A549 (cell line): ENCODE measurements around the gene APOH. TPM values are rescaled to one million over a fixed set of nuclear protein-coding genes. Genes with fewer than 3 reads are reported as not detected.

Experiments
- ATAC-seq, 2 experiments: fragments of 200-7000 bp in 1 of 2; fragments of >200 bp in 1 of 2; cut with Nextera tagmentation in 1 of 2; cut with Tn5 transposase in 1 of 2; 3 replicates each; pipeline versions ENCODE4 v1.8.0 to v1.9.1; 2018 to 2020; ENCODE audit warnings: mild to moderate bottlenecking in 1 of 2, moderate library complexity in 1 of 2
- CTCF ChIA-PET: fragments of 300-600 bp; sonication (Branson Sonifier 250); formaldehyde crosslinking; extraction: SDS; loops from one replicate; lab custom pipeline; 2021; ENCODE audit warnings: antibody characterized with exemption, inconsistent platforms; lab: Yijun Ruan, JAX
- POLR2A ChIA-PET: fragments of 350-600 bp; formaldehyde crosslinking; extraction: SDS; loops from one replicate; lab custom pipeline; 2021; ENCODE audit warnings: antibody characterized with exemption, inconsistent platforms; lab: Yijun Ruan, JAX
- DNase-seq, 2 experiments: peaks; one replicate each; pipeline versions ENCODE4 v3.0.0 to v3.0.0-alpha.2; 2011 to 2016; ENCODE audit warnings: low read depth in 1 of 2, low spot score in 1 of 2
- FAIRE-seq: peaks from 2 replicates; lab custom pipeline; 2011; peaks lifted over from hg19 to GRCh38; lab: Jason Lieb, UNC
- H3K27ac ChIP-seq, 2 experiments: fragments of >200 bp; sonication (Bioruptor Twin); formaldehyde crosslinking; 3 replicates each; pipeline ENCODE4 v1.5.1; 2016 to 2017
- H3K4me1 ChIP-seq: fragments of >200 bp; sonication (Bioruptor Twin); formaldehyde crosslinking; 3 replicates; pipeline ENCODE4 v1.6.1; 2016
- H3K4me2 ChIP-seq: fragments of >200 bp; sonication (Bioruptor Twin); formaldehyde crosslinking; 3 replicates; pipeline ENCODE4 v1.6.1; 2016
- H3K4me3 ChIP-seq: fragments of >200 bp; sonication (Bioruptor Twin); formaldehyde crosslinking; 3 replicates; pipeline ENCODE4 v1.5.1; 2016
- H3K9me3 ChIP-seq: fragments of >200 bp; sonication (Bioruptor Twin); formaldehyde crosslinking; 3 replicates; pipeline ENCODE4 v1.6.1; 2016
- CEBPB ChIP-seq, 2 experiments: fragments of >200 bp in 1 of 2; sonication (Bioruptor Twin) in 1 of 2; formaldehyde crosslinking in 1 of 2; IDR thresholded peaks; 2 replicates each; pipeline ENCODE4 v1.6.1; 2012 to 2016
- EHMT2 ChIP-seq: fragments of 200-600 bp; sonication (generic); IDR thresholded peaks from 2 replicates; pipeline ENCODE4 v1.6.1; 2016; ENCODE audit warnings: antibody characterized with exemption, low read depth, mild to moderate bottlenecking, moderate library complexity
- EP300 ChIP-seq, 2 experiments: fragments of >200 bp; sonication (Bioruptor Twin); formaldehyde crosslinking; IDR thresholded peaks; 2 replicates in 1 of 2; 3 replicates in 1 of 2; pipeline ENCODE4 v1.6.1; 2016 to 2017
- FOSL2 ChIP-seq, 2 experiments: fragments of 450-650 bp in 1 of 2; fragments of >200 bp in 1 of 2; sonication (Bioruptor Twin) in 1 of 2; formaldehyde crosslinking; IDR thresholded peaks; 2 replicates each; pipeline versions ENCODE4 v1.5.0 to v1.6.1; 2016 to 2020; ENCODE audit warnings: mild to moderate bottlenecking in 1 of 2, moderate library complexity in 1 of 2
- FOXS1 ChIP-seq: fragments of 250-450 bp; sonication (Bioruptor Pico); IDR thresholded peaks from 2 replicates; pipeline ENCODE4 v1.5.0; 2020; ENCODE audit warnings: mild to moderate bottlenecking, moderate library complexity
- GATA3 ChIP-seq: IDR thresholded peaks from 2 replicates; pipeline ENCODE4 v1.6.1; 2012; ENCODE audit warnings: borderline replicate concordance
- HDAC2 ChIP-seq: fragments of 200-600 bp; sonication (generic); IDR thresholded peaks from 2 replicates; pipeline ENCODE4 v1.6.1; 2016
- HOXA7 ChIP-seq: fragments of 250-450 bp; sonication (Bioruptor Pico); IDR thresholded peaks from 2 replicates; pipeline ENCODE4 v1.5.0; 2020; ENCODE audit warnings: mild to moderate bottlenecking, moderate library complexity
- HOXB13 ChIP-seq: fragments of 250-450 bp; sonication (Bioruptor Pico); IDR thresholded peaks from 2 replicates; pipeline ENCODE4 v1.5.0; 2020; ENCODE audit warnings: low read depth, mild to moderate bottlenecking, moderate library complexity
- JUNB ChIP-seq: fragments of >200 bp; sonication (Bioruptor Twin); formaldehyde crosslinking; IDR thresholded peaks from 2 replicates; pipeline ENCODE4 v1.6.1; 2016
- KDM1A ChIP-seq: fragments of 200-600 bp; sonication (generic); IDR thresholded peaks from 2 replicates; pipeline ENCODE4 v1.6.1; 2016; ENCODE audit warnings: low read depth, mild to moderate bottlenecking
- KDM5A ChIP-seq: fragments of 200-600 bp; sonication (generic); IDR thresholded peaks from 2 replicates; pipeline ENCODE4 v1.6.1; 2016; ENCODE audit warnings: antibody characterized with exemption, mild to moderate bottlenecking
- MAFK ChIP-seq: fragments of 450-650 bp; IDR thresholded peaks from 2 replicates; pipeline ENCODE4 v1.6.1; 2014; ENCODE audit not compliant: partially characterized antibody
- MAZ ChIP-seq: fragments of 150-350 bp; IDR thresholded peaks from 2 replicates; pipeline ENCODE4 v1.6.1; 2014; ENCODE audit warnings: antibody characterized with exemption, low read depth, low read length, borderline replicate concordance
- MYC ChIP-seq: IDR thresholded peaks from 2 replicates; pipeline ENCODE4 v1.6.1; 2012; ENCODE audit warnings: mild to moderate bottlenecking, inconsistent platforms, low read length, improper control_type of control experiment, borderline replicate concordance
- NPAS2 ChIP-seq: fragments of 250-450 bp; sonication (Bioruptor Pico); IDR thresholded peaks from 2 replicates; pipeline ENCODE4 v1.8.0; 2022; ENCODE audit warnings: mild to moderate bottlenecking, moderate library complexity, borderline replicate concordance
- NR3C1 ChIP-seq: fragments of >200 bp; sonication (Bioruptor Twin); formaldehyde crosslinking; IDR thresholded peaks from 3 replicates; pipeline ENCODE4 v1.6.1; 2017
- PHF8 ChIP-seq: fragments of 200-600 bp; sonication (generic); IDR thresholded peaks from 2 replicates; pipeline ENCODE4 v1.6.1; 2016; ENCODE audit warnings: low read depth, mild to moderate bottlenecking, antibody characterized with exemption, moderate library complexity, borderline replicate concordance
- POLR2A ChIP-seq: IDR thresholded peaks from 2 replicates; pipeline ENCODE4 v1.6.1; 2012; ENCODE audit warnings: mild to moderate bottlenecking, low read length
- RARB ChIP-seq: fragments of 250-450 bp; sonication (Bioruptor Pico); IDR thresholded peaks from 2 replicates; pipeline ENCODE4 v1.8.0; 2021; ENCODE audit warnings: mild to moderate bottlenecking, moderate library complexity
- RCOR1 ChIP-seq: fragments of 150-350 bp; IDR thresholded peaks from 2 replicates; pipeline ENCODE4 v1.6.1; 2014; ENCODE audit warnings: antibody characterized with exemption, low read length, low read depth
- SREBF2 ChIP-seq: fragments of 450-650 bp; IDR thresholded peaks from 2 replicates; pipeline ENCODE4 v1.6.1; 2014; ENCODE audit warnings: mild to moderate bottlenecking, moderate library complexity
- TFCP2L1 ChIP-seq: fragments of 250-450 bp; sonication (Bioruptor Pico); IDR thresholded peaks from 2 replicates; pipeline ENCODE4 v1.5.0; 2021; ENCODE audit warnings: mild to moderate bottlenecking
- TP53 ChIP-seq: fragments of 250-450 bp; sonication (Bioruptor Pico); IDR thresholded peaks from 2 replicates; pipeline ENCODE4 v1.5.0; 2021; ENCODE audit warnings: mild to moderate bottlenecking, moderate library complexity
- ZFP36 ChIP-seq: fragments of 450-650 bp; IDR thresholded peaks from 2 replicates; pipeline ENCODE4 v1.6.1; 2014; ENCODE audit warnings: borderline replicate concordance; ENCODE audit not compliant: partially characterized antibody
- WGBS: methylation state at CpG from one replicate; pipeline ENCODE4 v1.1.6; 2017; ENCODE audit errors: missing lambda C conversion rate; 5-methylcytosine and 5-hydroxymethylcytosine counted together
- polyA plus RNA-seq, 4 experiments: library from polyadenylated mRNA; depleted of rRNA in 3 of 4; stranded (reverse); fragments of >200 nt; fragmentation: RNase III in 1 of 4; extraction: RNeasy Plus Mini Kit Qiagen cat#74134 plus additional on column Dnase treatment in 1 of 4; gene quantifications; 2 replicates in 3 of 4; 3 replicates in 1 of 4; pipeline ENCODE4 v1.2.3, GENCODE V29; 2011 to 2017
- TF ChIP-seq, protein P1 (sequence below): fragments of 450-650 bp; IDR thresholded peaks from 2 replicates; pipeline ENCODE4 v1.6.1; 2014; ENCODE audit warnings: antibody characterized with exemption
- TF ChIP-seq, protein P2 (sequence below): fragments of >200 bp; sonication (Bioruptor Twin); formaldehyde crosslinking; IDR thresholded peaks from 3 replicates; pipeline ENCODE4 v1.6.1; 2016
- TF ChIP-seq, protein P3 (sequence below): fragments of 200-600 bp; sonication (generic); IDR thresholded peaks from 2 replicates; pipeline ENCODE4 v1.6.1; 2016; ENCODE audit warnings: antibody characterized with exemption, mild to moderate bottlenecking, moderate library complexity
- TF ChIP-seq, protein P4 (sequence below): fragments of 250-450 bp; sonication (Bioruptor Pico); IDR thresholded peaks from 2 replicates; pipeline ENCODE4 v1.5.0; 2021; ENCODE audit warnings: mild to moderate bottlenecking, moderate library complexity, borderline replicate concordance

The APOH gene
- polyA plus RNA-seq, 2 of the 4 experiments (the other 2 are of a cell fraction): 6.9 to 26.1 TPM

DNA sequence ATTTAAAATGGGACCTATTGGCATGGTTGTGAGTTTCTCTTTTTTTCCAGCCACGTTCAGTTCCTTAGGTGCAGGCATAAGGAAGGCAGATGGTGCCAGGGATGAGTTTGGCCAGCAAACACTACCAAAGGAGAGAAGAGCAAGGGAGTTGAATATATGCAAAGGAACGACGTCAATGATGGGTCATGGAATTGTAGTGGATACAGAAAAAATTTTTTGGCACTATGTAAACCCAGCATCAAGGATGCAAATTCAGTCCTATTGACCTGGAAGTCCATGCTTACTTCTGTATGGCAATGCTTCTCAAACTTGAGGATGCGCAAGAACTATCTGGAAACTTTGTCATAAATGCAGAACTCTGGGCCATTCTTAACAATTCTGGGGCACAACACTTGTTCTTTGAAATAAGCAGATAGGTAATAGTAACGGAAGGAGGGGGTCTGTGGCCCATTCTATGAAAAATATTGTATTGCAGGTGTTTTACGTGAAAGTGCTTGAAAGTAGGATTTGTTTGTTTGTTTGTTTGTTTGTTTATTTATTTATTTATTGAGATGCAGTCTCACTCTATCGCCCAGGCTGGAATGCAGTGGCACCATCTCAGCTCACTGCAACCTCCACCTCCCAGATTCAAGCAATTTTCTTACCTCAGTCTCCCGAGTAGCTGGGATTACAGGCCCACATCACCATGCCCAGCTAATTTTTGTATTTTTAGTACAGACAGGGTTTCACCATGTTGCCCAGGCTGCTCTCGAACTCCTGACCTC lies 18.0 kb downstream of the APOH start:
- Histone ChIP-seq H3K27ac (no peak overlapping the region), H3K9me3 (no peaks in the 10 kb centered on the region), H3K4me2 (no peak overlapping the region), H3K4me1 (no peaks in the 10 kb centered on the region), H3K4me3 (no peak overlapping the region)
- CTCF ChIA-PET: interaction anchor here (1.5 to 6.1 kb wide), 2 partner anchors 10 to 405 kb away, joined by 3 to 59 read pairs; no protein-coding TSS in a partner anchor
- no peak for ATAC-seq
- POLR2A ChIA-PET: no interaction called here
- WGBS: 76% methylated on average over 9 of the region's 9 CpGs
- no peak for DNase-seq
- FAIRE-seq: peak; percentile 54
- TF ChIP-seq KDM1A: no peak
- TF ChIP-seq, protein P1, sequence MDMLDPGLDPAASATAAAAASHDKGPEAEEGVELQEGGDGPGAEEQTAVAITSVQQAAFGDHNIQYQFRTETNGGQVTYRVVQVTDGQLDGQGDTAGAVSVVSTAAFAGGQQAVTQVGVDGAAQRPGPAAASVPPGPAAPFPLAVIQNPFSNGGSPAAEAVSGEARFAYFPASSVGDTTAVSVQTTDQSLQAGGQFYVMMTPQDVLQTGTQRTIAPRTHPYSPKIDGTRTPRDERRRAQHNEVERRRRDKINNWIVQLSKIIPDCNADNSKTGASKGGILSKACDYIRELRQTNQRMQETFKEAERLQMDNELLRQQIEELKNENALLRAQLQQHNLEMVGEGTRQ: no peak
- TF ChIP-seq SREBF2: no peak
- TF ChIP-seq HDAC2: no peak
- no peak for TF ChIP-seq POLR2A

DNA sequence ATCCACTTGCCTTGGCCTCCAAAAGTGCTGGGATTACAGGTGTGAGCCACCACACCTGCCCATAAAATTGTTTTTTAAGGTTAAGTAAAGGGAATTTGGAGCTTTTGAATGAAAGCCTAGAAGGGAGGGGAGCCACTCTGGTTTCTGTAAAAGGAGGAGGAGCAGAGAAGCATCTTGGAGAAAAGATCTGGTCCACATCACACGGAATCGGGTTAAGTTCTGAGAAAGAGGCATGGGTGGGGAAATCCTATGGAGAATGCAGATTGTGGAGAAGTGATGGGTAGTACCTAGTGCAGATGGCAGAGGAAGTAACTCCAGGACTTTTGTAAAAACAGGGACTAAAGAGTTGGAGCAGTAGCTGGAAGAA lies 19.0 kb downstream of the APOH start:
- ATAC-seq: no peak
- CTCF ChIA-PET: interaction anchor here (0.6 to 6.1 kb wide), 6 partner anchors 9 to 358 kb away, joined by 3 to 59 read pairs (median 4); no protein-coding TSS in a partner anchor

DNA sequence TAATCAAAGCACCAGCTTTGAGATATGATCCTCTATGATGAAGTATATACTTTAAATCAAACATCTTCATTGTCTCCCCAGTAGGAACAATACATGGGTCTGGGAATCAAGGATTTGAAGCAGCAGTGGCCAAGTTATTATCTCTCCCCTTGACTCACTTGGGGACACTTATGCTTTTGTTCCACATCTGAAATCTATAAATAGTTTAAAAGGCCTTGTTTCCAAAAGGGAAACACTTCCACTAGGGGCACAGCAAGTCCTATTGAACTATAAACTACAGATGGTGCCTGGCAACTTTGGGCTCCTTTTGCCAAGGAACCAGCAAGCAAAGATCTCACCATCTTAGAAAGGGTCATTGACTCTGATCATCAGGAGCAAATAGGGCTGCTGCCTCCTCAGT lies 21.3 kb downstream of the APOH start:
- POLR2A ChIA-PET: no interaction called here
- ATAC-seq (no peak), FAIRE-seq (no peak)

More for the DNA sequence above, 19.0 kb downstream of the APOH start:
- H3K4me1 ChIP-seq: no peaks in the 10 kb centered on the region
- 83% methylated on average over 2 of the region's 2 CpGs for WGBS
- TF ChIP-seq CEBPB (IDR thresholded peaks at IDR 0.05) (no peak), GATA3 (no peak), KDM5A (no peak), EHMT2 (no peak), PHF8 (no peak), TFCP2L1 (CRISPR knock-in tag) (no peak), JUNB (no peak), FOXS1 (CRISPR knock-in tag) (no peak), KDM1A (no peak), RCOR1 (no peak), NPAS2 (no peak), HOXB13 (CRISPR knock-in tag) (no peak), TP53 (CRISPR knock-in tag) (no peak), EP300 (IDR thresholded peaks at IDR 0.05) (no peak), ZFP36 (no peak)
- TF ChIP-seq, protein P2, sequence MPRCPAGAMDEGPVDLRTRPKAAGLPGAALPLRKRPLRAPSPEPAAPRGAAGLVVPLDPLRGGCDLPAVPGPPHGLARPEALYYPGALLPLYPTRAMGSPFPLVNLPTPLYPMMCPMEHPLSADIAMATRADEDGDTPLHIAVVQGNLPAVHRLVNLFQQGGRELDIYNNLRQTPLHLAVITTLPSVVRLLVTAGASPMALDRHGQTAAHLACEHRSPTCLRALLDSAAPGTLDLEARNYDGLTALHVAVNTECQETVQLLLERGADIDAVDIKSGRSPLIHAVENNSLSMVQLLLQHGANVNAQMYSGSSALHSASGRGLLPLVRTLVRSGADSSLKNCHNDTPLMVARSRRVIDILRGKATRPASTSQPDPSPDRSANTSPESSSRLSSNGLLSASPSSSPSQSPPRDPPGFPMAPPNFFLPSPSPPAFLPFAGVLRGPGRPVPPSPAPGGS: no peak
- TF ChIP-seq, protein P3, sequence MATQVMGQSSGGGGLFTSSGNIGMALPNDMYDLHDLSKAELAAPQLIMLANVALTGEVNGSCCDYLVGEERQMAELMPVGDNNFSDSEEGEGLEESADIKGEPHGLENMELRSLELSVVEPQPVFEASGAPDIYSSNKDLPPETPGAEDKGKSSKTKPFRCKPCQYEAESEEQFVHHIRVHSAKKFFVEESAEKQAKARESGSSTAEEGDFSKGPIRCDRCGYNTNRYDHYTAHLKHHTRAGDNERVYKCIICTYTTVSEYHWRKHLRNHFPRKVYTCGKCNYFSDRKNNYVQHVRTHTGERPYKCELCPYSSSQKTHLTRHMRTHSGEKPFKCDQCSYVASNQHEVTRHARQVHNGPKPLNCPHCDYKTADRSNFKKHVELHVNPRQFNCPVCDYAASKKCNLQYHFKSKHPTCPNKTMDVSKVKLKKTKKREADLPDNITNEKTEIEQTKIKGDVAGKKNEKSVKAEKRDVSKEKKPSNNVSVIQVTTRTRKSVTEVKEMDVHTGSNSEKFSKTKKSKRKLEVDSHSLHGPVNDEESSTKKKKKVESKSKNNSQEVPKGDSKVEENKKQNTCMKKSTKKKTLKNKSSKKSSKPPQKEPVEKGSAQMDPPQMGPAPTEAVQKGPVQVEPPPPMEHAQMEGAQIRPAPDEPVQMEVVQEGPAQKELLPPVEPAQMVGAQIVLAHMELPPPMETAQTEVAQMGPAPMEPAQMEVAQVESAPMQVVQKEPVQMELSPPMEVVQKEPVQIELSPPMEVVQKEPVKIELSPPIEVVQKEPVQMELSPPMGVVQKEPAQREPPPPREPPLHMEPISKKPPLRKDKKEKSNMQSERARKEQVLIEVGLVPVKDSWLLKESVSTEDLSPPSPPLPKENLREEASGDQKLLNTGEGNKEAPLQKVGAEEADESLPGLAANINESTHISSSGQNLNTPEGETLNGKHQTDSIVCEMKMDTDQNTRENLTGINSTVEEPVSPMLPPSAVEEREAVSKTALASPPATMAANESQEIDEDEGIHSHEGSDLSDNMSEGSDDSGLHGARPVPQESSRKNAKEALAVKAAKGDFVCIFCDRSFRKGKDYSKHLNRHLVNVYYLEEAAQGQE: no peak
- TF ChIP-seq, all 56 proteins: peak for 0
- DNase-seq (no peak), FAIRE-seq (no peak)
- H3K4me2 ChIP-seq: no peak overlapping the region
- H3K27ac ChIP-seq: no peak overlapping the region
- H3K4me3 ChIP-seq: no peak overlapping the region
- POLR2A ChIA-PET: no interaction called here
- no peaks in the 10 kb centered on the region for H3K9me3 ChIP-seq

More for the DNA sequence above, 21.3 kb downstream of the APOH start:
- CTCF ChIA-PET: interaction anchor here (0.6 to 1.2 kb wide), 2 partner anchors 8 to 359 kb away, joined by 3 to 4 read pairs; no protein-coding TSS in a partner anchor
- H3K4me2 ChIP-seq: no peak overlapping the region
- H3K27ac ChIP-seq: no peak overlapping the region
- H3K9me3 ChIP-seq: no peaks in the 10 kb centered on the region
- no peak for DNase-seq
- TF ChIP-seq MYC (no peak), ZFP36 (no peak), NR3C1 (no peak), JUNB (no peak), HOXA7 (no peak), PHF8 (no peak), MAZ (no peak), MAFK (no peak), RARB (CRISPR knock-in tag) (no peak), FOSL2 (IDR thresholded peaks at IDR 0.05) (no peak), FOSL2 (CRISPR knock-in tag; IDR thresholded peaks at IDR 0.05) (no peak), KDM1A (no peak)
- TF ChIP-seq, protein P4, sequence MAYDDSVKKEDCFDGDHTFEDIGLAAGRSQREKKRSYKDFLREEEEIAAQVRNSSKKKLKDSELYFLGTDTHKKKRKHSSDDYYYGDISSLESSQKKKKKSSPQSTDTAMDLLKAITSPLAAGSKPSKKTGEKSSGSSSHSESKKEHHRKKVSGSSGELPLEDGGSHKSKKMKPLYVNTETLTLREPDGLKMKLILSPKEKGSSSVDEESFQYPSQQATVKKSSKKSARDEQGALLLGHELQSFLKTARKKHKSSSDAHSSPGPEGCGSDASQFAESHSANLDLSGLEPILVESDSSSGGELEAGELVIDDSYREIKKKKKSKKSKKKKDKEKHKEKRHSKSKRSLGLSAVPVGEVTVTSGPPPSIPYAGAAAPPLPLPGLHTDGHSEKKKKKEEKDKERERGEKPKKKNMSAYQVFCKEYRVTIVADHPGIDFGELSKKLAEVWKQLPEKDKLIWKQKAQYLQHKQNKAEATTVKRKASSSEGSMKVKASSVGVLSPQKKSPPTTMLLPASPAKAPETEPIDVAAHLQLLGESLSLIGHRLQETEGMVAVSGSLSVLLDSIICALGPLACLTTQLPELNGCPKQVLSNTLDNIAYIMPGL (CRISPR knock-in tag): no peak
- no peak overlapping the region for H3K4me3 ChIP-seq
- no peaks in the 10 kb centered on the region for H3K4me1 ChIP-seq
